HepG2 (cell line): ENCODE results near the gene TEKT2. TPM values are rescaled to one million over a fixed set of nuclear protein-coding genes. Genes with fewer than 3 reads are reported as not detected.

ENCODE experiments used
- ATAC-seq: fragments of 200-7000 bp; cut with Tn5 transposase; 3 replicates; pipeline ENCODE4 v1.9.1; 2020; ENCODE audit warnings: mild to moderate bottlenecking, moderate library complexity
- BruUV-seq: library from RNA; stranded (reverse); fragments of 400-500 nt; replicated peaks from 2 replicates; lab custom pipeline; 2021; lab: Mats Ljungman, UMichigan
- CTCF ChIA-PET: fragments of 300-600 bp; formaldehyde crosslinking; extraction: SDS; loops from one replicate; lab custom pipeline; 2021; ENCODE audit warnings: low total read pairs, inconsistent platforms, low intra/inter-chr PET ratio; lab: Yijun Ruan, JAX
- POLR2A ChIA-PET: fragments of 350-600 bp; sonication (Branson Sonifier 250); formaldehyde crosslinking; loops from one replicate; lab custom pipeline; 2020; ENCODE audit warnings: antibody characterized with exemption, inconsistent platforms; lab: Yijun Ruan, JAX
- DNase-seq: peaks from one replicate; pipeline ENCODE4 v3.0.0-alpha.2; 2015; ENCODE audit warnings: low spot score
- FAIRE-seq: peaks from 3 replicates; lab custom pipeline; 2011; peaks lifted over from hg19 to GRCh38; lab: Jason Lieb, UNC
- H2AFZ ChIP-seq: one replicate; pipeline ENCODE4 v1.6.1; 2011; ENCODE audit warnings: low read length, inconsistent platforms
- H3K27ac ChIP-seq: fragments of 300-600 bp; 3 replicates; pipeline ENCODE4 v1.8.0; 2011; ENCODE audit warnings: mixed run types, mild to moderate bottlenecking, mixed read lengths, low read length, inconsistent platforms; ENCODE audit not compliant: insufficient read depth; ENCODE audit errors: extremely low read length
- H3K27me3 ChIP-seq, 2 experiments: fragments of 200-600 bp in 1 of 2; 2 replicates in 1 of 2; 3 replicates in 1 of 2; pipeline versions ENCODE4 v1.6.0 to v1.8.0; 2011; ENCODE audit warnings: low read length in 2 of 2, mild to moderate bottlenecking in 2 of 2, moderate library complexity in 2 of 2, inconsistent platforms in 1 of 2; ENCODE audit not compliant: insufficient read depth in 2 of 2, control insufficient read depth in 1 of 2
- H3K36me3 ChIP-seq, 2 experiments: fragments of 200-600 bp in 1 of 2; replicated peaks in 1 of 2; 2 replicates in 1 of 2; 3 replicates in 1 of 2; pipeline versions ENCODE4 v1.5.1 to v1.8.0; 2011; ENCODE audit warnings: low read length in 2 of 2, inconsistent platforms in 1 of 2; ENCODE audit not compliant: insufficient read depth in 2 of 2, control insufficient read depth in 1 of 2
- H3K4me1 ChIP-seq: 2 replicates; pipeline ENCODE4 v1.5.1; 2012; ENCODE audit warnings: low read length, inconsistent platforms; ENCODE audit not compliant: insufficient read depth
- H3K4me2 ChIP-seq: 2 replicates; pipeline ENCODE4 v1.6.0; 2011; ENCODE audit warnings: low read depth, low read length, inconsistent platforms
- H3K4me3 ChIP-seq, 3 experiments: fragments of 200-600 bp in 1 of 3; sonication (generic), shearing (Covaris generic) in 1 of 3; replicated peaks in 1 of 3; 2 replicates each; pipeline ENCODE4 v1.5.1; 2011 to 2016; ENCODE audit warnings: low read length in 3 of 3, inconsistent platforms in 2 of 3, low read depth in 2 of 3, mild to moderate bottlenecking in 2 of 3, control low read depth in 1 of 3, mixed read lengths in 1 of 3; ENCODE audit not compliant: insufficient read depth in 1 of 3
- H3K79me2 ChIP-seq: one replicate; pipeline ENCODE4 v1.6.1; 2011; ENCODE audit warnings: low read length, inconsistent platforms; ENCODE audit not compliant: insufficient read depth
- H3K9ac ChIP-seq: 2 replicates; pipeline ENCODE4 v1.6.0; 2011; ENCODE audit warnings: mild to moderate bottlenecking, low read depth, low read length, inconsistent platforms; ENCODE audit not compliant: insufficient read depth
- H3K9me3 ChIP-seq: 2 replicates; pipeline ENCODE4 v1.5.1; 2012; ENCODE audit warnings: mild to moderate bottlenecking, low read length
- H4K20me1 ChIP-seq: 2 replicates; pipeline ENCODE4 v1.6.0; 2011; ENCODE audit warnings: inconsistent platforms, mild to moderate bottlenecking, low read length, moderate library complexity; ENCODE audit not compliant: insufficient read depth
- ARHGAP35 ChIP-seq: sonication (generic); formaldehyde crosslinking; IDR thresholded peaks from 2 replicates; pipeline ENCODE4 v1.9.0; 2022; ENCODE audit warnings: mild to moderate bottlenecking, inconsistent platforms, moderate library complexity, missing genetic modification reagents, borderline replicate concordance
- CBX1 ChIP-seq: IDR thresholded peaks from one replicate; pipeline ENCODE4 v1.6.1; 2016; ENCODE audit warnings: antibody characterized with exemption, low read depth
- CENPX ChIP-seq: sonication (generic); formaldehyde crosslinking; IDR thresholded peaks from 2 replicates; pipeline ENCODE4 v1.9.0; 2021; ENCODE audit warnings: mild to moderate bottlenecking, missing genetic modification reagents, moderate library complexity
- LRRFIP1 ChIP-seq: sonication (generic); formaldehyde crosslinking; conservative IDR thresholded peaks from 2 replicates; pipeline ENCODE4 v1.4.0; 2020; ENCODE audit warnings: missing genetic modification reagents
- PHF8 ChIP-seq: sonication (generic); formaldehyde crosslinking; IDR thresholded peaks from 2 replicates; pipeline ENCODE4 v1.5.0; 2020; ENCODE audit warnings: missing genetic modification reagents
- REL ChIP-seq: sonication (generic); formaldehyde crosslinking; conservative IDR thresholded peaks from 2 replicates; pipeline ENCODE4 v1.8.0; 2022; ENCODE audit warnings: mild to moderate bottlenecking, missing genetic modification reagents, moderate library complexity
- ZNF629 ChIP-seq: sonication (generic); formaldehyde crosslinking; conservative IDR thresholded peaks from 2 replicates; pipeline ENCODE4 v1.5.0; 2020; ENCODE audit warnings: missing genetic modification reagents
- WGBS: methylation state at CpG from one replicate; pipeline ENCODE4 v1.1.6; 2017; ENCODE audit warnings: low lambda C conversion rate; 5-methylcytosine and 5-hydroxymethylcytosine counted together
- in situ Hi-C: cut with HindIII; loops from 2 replicates; pipeline ENCODE4 v1.10.0; 2017; ENCODE audit warnings: low pct_unique_long_range_greater_than_20kb; ENCODE audit not compliant: extremely low pct_ligation_motif_present
- intact Hi-C: fragments of 100-400 bp; cut with micrococcal nuclease; formaldehyde crosslinking; loops from one replicate; pipeline ENCODE4 v1.10.0; 2022; ENCODE audit not compliant: unreplicated experiment
- polyA plus RNA-seq, 8 experiments: library from polyadenylated mRNA; depleted of rRNA in 3 of 8; stranded (reverse) in 7 of 8; unstranded in 1 of 8; fragments of >200 nt; fragmentation: Illumina TruSeq in 4 of 8; extraction: Trizol in 4 of 8; gene quantifications; 2 replicates each; pipeline versions ENCODE4 v1.2.1 to v1.2.3, GENCODE V29; 2011 to 2016; ENCODE audit warnings: low read depth in 4 of 8, missing spikeins in 1 of 8, mixed read lengths in 1 of 8; ENCODE audit not compliant: insufficient read depth in 1 of 8
- total RNA-seq, 5 experiments: library from RNA; depleted of rRNA; stranded (reverse); fragments of >200 nt; fragmentation: Illumina TruSeq; extraction: Trizol; gene quantifications; 2 replicates each; pipeline ENCODE4 v1.2.3, GENCODE V29; 2016; ENCODE audit warnings: low read depth in 1 of 5
- TF ChIP-seq, protein P1 (sequence below): sonication (generic); formaldehyde crosslinking; IDR thresholded peaks from 2 replicates; pipeline ENCODE4 v1.9.0; 2021; ENCODE audit warnings: missing genetic modification reagents, borderline replicate concordance

TEKT2 gene
- total and polyA plus RNA-seq, 2 of the 13 experiments (the other 11 are each of a cell fraction or from before 2014, with no cell fraction given) = 0.31 to 0.38 TPM

- peaks cover 7 to 21% of the 10 kb centered on the region in 2 experiments; a peak in 2 of 5 replicates for H3K27me3 ChIP-seq
- no peak overlapping the region for H3K4me3 ChIP-seq
- peaks cover 41% of the 10 kb centered on the region for H3K4me1 ChIP-seq
- no peak overlapping the region for H3K4me2 ChIP-seq
- H4K20me1 ChIP-seq = no peaks in the 10 kb centered on the region
- no peaks in the 10 kb centered on the region for H3K9me3 ChIP-seq
- H3K27ac ChIP-seq = no peak overlapping the region
- no peak for DNase-seq
- TF ChIP-seq REL (CRISPR knock-in tag) (no peak), CENPX (no peak), PHF8 (CRISPR knock-in tag) (no peak), ARHGAP35 (CRISPR knock-in tag) (no peak)
- H2AFZ ChIP-seq = no peak overlapping the region
- ChIA-PET POLR2A (interaction anchor here (0.6 to 1.4 kb wide), 2 partner anchors 16 to 20 kb away, joined by 3 to 5 read pairs; no protein-coding TSS in a partner anchor), CTCF (no interaction called here)
- intact Hi-C loops (no loop called here), in situ Hi-C loops (no loop called here)
- no peak for FAIRE-seq
- ATAC-seq = no peak
- BruUV-seq = no TSS peak
- H3K79me2 ChIP-seq = no peaks in the 10 kb centered on the region
- H3K9ac ChIP-seq = no peak overlapping the region
- no peaks in the 10 kb centered on the region for H3K36me3 ChIP-seq
- no CpG with 5 or more reads among the region's 5 CpGs for WGBS
Measured at GRCh38 chr1:36116901-36117300, 33.0 kb downstream of the TEKT2 start.

- in situ Hi-C loops = no loop called here
- H3K27ac ChIP-seq = no peak overlapping the region
- ChIA-PET CTCF (no interaction called here), POLR2A (interaction anchor here (1.4 to 1.5 kb wide), 2 partner anchors 21 to 32 kb away, joined by 4 to 5 read pairs; no protein-coding TSS in a partner anchor)
- no peaks in the 10 kb centered on the region for H3K9me3 ChIP-seq
- peaks cover 50% of the 10 kb centered on the region for H3K4me1 ChIP-seq
- H3K79me2 ChIP-seq = no peaks in the 10 kb centered on the region
- H3K9ac ChIP-seq = no peak overlapping the region
- no peaks in the 10 kb centered on the region for H3K36me3 ChIP-seq
- FAIRE-seq (no peak), ATAC-seq (no peak)
- H2AFZ ChIP-seq = no peak overlapping the region
- peaks cover 8 to 35% of the 10 kb centered on the region in 2 experiments; a peak in 3 of 5 replicates for H3K27me3 ChIP-seq
- TF ChIP-seq LRRFIP1 (no peak), CBX1 (no peak), ZNF629 (CRISPR knock-in tag) (peak; percentile 75)
- TF ChIP-seq, protein P1, sequence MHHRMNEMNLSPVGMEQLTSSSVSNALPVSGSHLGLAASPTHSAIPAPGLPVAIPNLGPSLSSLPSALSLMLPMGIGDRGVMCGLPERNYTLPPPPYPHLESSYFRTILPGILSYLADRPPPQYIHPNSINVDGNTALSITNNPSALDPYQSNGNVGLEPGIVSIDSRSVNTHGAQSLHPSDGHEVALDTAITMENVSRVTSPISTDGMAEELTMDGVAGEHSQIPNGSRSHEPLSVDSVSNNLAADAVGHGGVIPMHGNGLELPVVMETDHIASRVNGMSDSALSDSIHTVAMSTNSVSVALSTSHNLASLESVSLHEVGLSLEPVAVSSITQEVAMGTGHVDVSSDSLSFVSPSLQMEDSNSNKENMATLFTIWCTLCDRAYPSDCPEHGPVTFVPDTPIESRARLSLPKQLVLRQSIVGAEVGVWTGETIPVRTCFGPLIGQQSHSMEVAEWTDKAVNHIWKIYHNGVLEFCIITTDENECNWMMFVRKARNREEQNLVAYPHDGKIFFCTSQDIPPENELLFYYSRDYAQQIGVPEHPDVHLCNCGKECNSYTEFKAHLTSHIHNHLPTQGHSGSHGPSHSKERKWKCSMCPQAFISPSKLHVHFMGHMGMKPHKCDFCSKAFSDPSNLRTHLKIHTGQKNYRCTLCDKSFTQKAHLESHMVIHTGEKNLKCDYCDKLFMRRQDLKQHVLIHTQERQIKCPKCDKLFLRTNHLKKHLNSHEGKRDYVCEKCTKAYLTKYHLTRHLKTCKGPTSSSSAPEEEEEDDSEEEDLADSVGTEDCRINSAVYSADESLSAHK (CRISPR knock-in tag) = no peak
- TF ChIP-seq, all 625 proteins: peak for 1
- H3K4me3 ChIP-seq = no peak overlapping the region
- intact Hi-C loops = no loop called here
- BruUV-seq = no TSS peak
- 16% methylated on average over 3 of the region's 10 CpGs for WGBS
- no peaks in the 10 kb centered on the region for H4K20me1 ChIP-seq
- DNase-seq = no peak
- H3K4me2 ChIP-seq = no peak overlapping the region
Measured at GRCh38 chr1:36118447-36119204, 34.7 kb downstream of the TEKT2 start.
